ENCODE measurements around the gene ZFAND3. TPM values are rescaled to one million over a fixed set of nuclear protein-coding genes. Genes with fewer than 3 reads are reported as not detected.

The ZFAND3 gene
- polyA plus RNA-seq, 1 of the 3 experiments (the other 2 are of a cell fraction), result 16.7 TPM

- Histone ChIP-seq H3K4me3 (ENCODE audit: low read depth in 2 of 2, low read length in 1 of 2) (no peak overlapping the region), H3K9ac (no peak overlapping the region), H3K4me1 (ENCODE audit: control insufficient read depth in 1 of 2, insufficient read depth in 2 of 2, low read depth in 1 of 2, low read length in 1 of 2) (peaks cover 0 to 23% of the 10 kb centered on the region in 2 experiments; a peak in 2 of 4 replicates), H3K79me2 (ENCODE audit: insufficient read depth) (peaks cover 90% of the 10 kb centered on the region), H3K9me2 (no peaks in the 10 kb centered on the region), H2AFZ (ENCODE audit: low read depth) (no peak overlapping the region), H3F3A (replicated peaks; ENCODE audit: insufficient read depth) (peaks cover 13% of the 10 kb centered on the region), H3K27ac (ENCODE audit: low read depth in 2 of 2, low read length in 1 of 2) (no peak overlapping the region), H3K36me3 (replicated peaks in 1 of 2; ENCODE audit: control insufficient read depth in 1 of 2, insufficient read depth in 2 of 2, low read length in 1 of 2) (peaks cover 2 to 9% of the 10 kb centered on the region in 2 experiments), H3K4me2 (no peak overlapping the region), H3K9me3 (no peaks in the 10 kb centered on the region), H4K20me1 (ENCODE audit: insufficient read depth) (peaks cover 87% of the 10 kb centered on the region), H3K27me3 (ENCODE audit: insufficient read depth) (no peaks in the 10 kb centered on the region)
- ChIA-PET CTCF (interaction anchor here (0.6 to 1.3 kb wide), 2 partner anchors 11 to 14 kb away, joined by 3 read pairs; no protein-coding TSS in a partner anchor), POLR2A (no interaction called here)
- WGBS (ENCODE audit: low lambda C conversion rate), result 94% methylated on average over 2 of the region's 2 CpGs
- no peak for DNase-seq
- no peak for TF ChIP-seq RCOR1 (IDR thresholded peaks at IDR 0.05; ENCODE audit: low read length)
- TF ChIP-seq GATA2 (CRISPR knock-in tag; IDR thresholded peaks at IDR 0.05), result no peak
- no peak for TF ChIP-seq CHD2 (IDR thresholded peaks at IDR 0.05; ENCODE audit: low read length, partially characterized antibody)
- no peak for TF ChIP-seq FOSL2 (IDR thresholded peaks at IDR 0.05; ENCODE audit: borderline replicate concordance, low read depth)
- TF ChIP-seq EP300 (IDR thresholded peaks at IDR 0.05; ENCODE audit: borderline replicate concordance in 1 of 2, low read depth in 1 of 2, low read length in 1 of 2), result no peak
- no peak for TF ChIP-seq ELF1 (IDR thresholded peaks at IDR 0.05)
Observed at GRCh38 chr6:37936150-37936549, 116.6 kb downstream of the ZFAND3 start.

GRCh38 chr6:37936906-37937305, 117.4 kb downstream of the ZFAND3 start:
- Histone ChIP-seq H3K9ac (no peak overlapping the region), H4K20me1 (ENCODE audit: insufficient read depth) (peaks cover 89% of the 10 kb centered on the region), H3K9me2 (no peaks in the 10 kb centered on the region), H3K4me1 (ENCODE audit: control insufficient read depth in 1 of 2, insufficient read depth in 2 of 2, low read depth in 1 of 2, low read length in 1 of 2) (peaks cover 0 to 24% of the 10 kb centered on the region in 2 experiments; a peak in 2 of 4 replicates), H3F3A (replicated peaks; ENCODE audit: insufficient read depth) (peaks cover 13% of the 10 kb centered on the region), H3K27me3 (ENCODE audit: insufficient read depth) (no peaks in the 10 kb centered on the region), H3K36me3 (replicated peaks in 1 of 2; ENCODE audit: control insufficient read depth in 1 of 2, insufficient read depth in 2 of 2, low read length in 1 of 2) (peaks cover 2 to 9% of the 10 kb centered on the region in 2 experiments), H3K4me2 (no peak overlapping the region), H3K27ac (ENCODE audit: low read depth in 2 of 2, low read length in 1 of 2) (peak overlapping the region in 1 of 2 experiments; percentile 6; a peak in 1 of 4 replicates), H3K4me3 (ENCODE audit: low read depth in 2 of 2, low read length in 1 of 2) (no peak overlapping the region), H2AFZ (ENCODE audit: low read depth) (no peak overlapping the region), H3K79me2 (ENCODE audit: insufficient read depth) (peaks cover 90% of the 10 kb centered on the region), H3K9me3 (no peaks in the 10 kb centered on the region)
- CTCF ChIA-PET, result no interaction called here
- no peak for DNase-seq
- TF ChIP-seq IRF3 (IDR thresholded peaks at IDR 0.05; ENCODE audit: low read depth, low read length), result no peak
- TF ChIP-seq REST (IDR thresholded peaks at IDR 0.05; ENCODE audit: low read depth, low read length), result no peak
- POLR2A ChIA-PET, result no interaction called here

All from SK-N-SH (cell line).